GM21825 (cell line): ENCODE measurements around the gene NAALADL2.
A peak's percentile ranks its signal among the peaks of the same experiment; 100 is the strongest.

Source experiments
- ATAC-seq: cut with Tn5 transposase; IDR thresholded peaks from one replicate; pipeline ENCODE4 v1.9.1; 2021; ENCODE audit warnings: mild to moderate bottlenecking, moderate library complexity; ENCODE audit not compliant: unreplicated experiment

Gene NAALADL2

DNA sequence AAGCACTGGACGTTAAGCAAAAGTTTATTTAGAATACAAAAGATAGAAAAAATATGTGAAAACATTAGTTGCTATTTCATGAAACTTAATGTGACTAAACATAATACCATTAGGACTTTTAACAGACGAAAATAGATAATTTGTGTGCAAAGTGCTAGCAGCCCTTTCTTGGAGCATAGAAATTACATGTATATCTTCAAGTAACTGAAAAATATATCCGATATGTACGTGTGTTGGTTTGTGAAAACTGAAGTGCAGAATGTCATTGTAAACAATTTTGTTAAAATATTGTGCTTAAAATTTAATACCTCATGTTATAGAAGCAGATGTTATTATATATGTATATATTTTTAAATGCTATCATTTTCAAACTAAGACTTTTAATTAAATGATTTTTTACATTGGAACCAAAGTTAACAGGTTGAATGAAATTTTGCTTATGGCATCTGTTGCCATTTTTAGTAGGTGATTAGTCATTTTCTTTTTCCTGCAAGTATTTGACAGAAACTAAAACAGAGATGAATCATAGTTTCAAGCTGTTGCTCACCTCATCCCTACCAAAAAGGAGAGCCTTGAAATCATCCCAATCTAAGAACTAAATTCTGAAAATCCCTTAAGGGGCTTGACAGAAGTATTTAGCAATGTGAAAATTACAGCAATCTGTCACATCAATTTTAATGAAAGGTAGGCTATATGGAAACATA lies 334.8 kb downstream of the NAALADL2 start:
- peak; percentile 80 for ATAC-seq

DNA sequence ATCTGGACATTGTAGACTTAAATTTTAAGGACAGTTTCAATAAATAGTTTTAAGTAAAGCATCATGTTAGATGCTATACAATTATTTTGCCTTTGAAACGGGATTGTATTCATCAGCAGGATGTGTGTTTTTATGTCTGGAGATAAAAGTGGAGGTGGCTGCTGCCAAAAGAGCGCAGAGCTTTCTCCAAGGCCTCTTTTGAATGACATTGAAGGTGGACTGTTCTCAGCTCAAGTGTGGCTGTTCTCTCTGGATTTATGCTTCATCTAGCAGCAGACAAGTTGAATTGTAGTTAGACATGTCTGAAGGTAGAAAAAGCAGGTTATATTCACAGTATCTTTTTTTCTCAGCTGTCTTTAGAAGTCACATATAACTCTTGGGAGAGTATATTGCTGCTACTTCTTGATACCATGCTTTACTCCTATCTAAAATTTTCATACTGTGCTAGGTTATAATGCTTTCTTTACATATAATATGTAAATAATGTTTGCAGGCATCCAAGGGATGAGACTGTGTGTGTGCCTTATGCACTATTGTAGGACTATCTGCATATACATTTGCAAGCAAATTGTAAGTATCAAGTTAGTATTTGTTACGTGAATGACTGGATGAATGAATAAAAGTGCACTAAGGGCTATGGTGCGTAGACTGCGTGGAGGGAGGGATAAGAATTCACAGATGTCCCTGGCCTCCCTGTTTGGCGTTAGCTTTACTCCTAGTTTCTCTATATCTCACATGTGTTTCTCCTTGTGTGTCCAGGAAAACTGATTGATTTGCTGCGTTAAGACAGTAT lies 340.1 kb downstream of the NAALADL2 start:
- no peak for ATAC-seq

DNA sequence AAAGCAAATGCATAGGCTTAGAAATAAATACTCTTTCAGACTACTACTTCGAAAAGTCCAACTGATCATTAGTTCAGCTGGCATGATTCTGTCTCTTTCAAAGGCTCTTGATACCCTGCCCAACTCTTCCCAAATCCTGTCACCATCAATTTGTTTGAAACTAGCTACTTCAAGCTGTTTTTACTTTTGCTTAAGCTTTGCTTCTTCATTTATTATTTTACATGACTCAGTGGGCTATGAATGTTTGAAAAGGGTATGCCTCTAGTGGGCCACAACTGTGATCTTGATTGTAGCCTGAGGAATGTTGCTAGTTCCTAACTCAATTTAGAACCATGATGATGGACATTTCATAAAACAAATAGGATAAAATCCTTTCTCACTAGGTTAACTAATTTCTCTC lies 340.8 kb downstream of the NAALADL2 start:
- no peak for ATAC-seq

DNA sequence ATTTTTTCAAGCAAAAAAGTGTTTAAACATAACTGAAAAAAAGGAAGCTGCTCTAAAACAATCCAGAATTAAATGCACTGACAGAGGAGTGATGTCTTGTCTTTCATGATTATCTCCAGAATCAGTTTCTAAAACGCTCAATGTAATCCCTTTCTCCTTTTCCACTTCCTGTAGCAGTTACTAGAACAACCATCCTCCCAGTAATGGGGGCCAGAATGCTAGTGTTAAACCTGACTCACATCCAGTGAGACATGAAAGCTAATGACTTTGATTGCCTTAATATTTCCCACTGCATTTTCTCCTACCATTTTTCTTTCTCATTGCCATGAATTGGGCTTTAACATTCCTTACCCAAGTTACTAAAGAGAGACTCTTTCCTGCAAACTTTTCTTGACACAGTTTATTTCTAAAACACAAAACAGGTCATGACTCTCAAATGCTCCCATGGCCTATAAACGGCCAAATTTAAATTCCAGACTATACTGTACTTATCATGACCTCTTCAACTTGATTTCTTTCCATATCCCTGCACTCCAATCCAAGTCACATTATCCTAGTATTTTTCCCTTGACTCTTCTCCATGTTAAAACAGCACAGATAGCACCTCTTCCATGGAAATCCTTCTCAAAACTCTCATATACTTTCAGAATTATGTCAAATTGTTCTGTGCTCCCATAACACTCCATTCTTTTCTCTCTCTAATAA lies 341.4 kb downstream of the NAALADL2 start:
- ATAC-seq = no peak

DNA sequence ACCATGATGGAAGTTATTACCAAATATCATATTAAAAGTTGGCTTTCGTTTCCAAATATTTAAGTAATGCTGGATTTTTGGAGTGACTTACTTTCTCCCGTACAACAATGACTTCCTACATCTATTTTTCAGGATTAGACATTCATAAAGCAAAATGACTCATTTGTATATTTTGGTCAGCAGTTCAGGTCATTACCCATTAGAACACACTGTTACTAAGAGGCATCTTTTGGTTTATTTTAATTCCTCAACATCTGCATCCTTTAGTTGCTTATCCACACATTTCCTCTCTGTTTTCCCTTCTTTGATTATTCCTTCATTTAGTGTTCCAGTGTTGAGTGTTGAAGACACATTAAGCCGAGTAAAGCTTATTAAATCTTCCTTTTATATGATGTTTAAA lies 348.2 kb downstream of the NAALADL2 start:
- no peak for ATAC-seq

DNA sequence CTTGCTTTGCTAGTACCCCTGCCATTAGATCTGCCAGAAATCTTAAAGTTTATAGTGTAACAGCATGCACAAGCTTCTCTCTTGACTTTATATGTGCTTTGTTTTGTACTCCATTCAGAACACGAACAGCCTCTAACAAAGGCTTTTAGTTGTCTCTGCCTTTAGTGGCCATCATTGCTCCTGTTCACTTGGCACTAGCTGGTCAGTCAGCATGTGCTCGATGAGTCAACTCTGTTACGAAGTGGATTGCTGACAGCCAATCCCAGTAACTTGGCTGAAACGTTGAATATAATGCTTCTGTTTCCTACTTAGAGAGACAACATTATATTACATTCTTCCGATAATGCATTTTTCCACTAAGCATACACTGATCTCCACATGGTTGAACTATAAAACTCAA lies 349.2 kb downstream of the NAALADL2 start:
- ATAC-seq = no peak

DNA sequence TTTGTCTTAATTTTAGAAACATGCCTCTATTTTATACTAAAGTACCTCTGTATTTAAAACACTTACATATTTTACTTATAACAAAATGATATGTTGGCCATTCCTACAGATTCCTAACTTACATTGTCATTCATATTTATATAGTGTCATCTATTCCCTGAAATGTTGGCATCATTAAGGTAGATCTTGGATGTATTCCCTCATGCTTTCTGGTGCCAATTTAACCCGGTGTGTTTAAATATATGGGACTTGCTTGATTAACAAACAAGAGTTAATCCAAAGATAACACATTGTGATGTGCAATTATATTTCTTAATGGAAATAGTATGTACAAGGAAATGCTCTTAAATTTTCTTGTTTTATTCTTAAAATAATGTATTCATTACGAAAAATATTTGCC lies 352.3 kb downstream of the NAALADL2 start:
- ATAC-seq = no peak

DNA sequence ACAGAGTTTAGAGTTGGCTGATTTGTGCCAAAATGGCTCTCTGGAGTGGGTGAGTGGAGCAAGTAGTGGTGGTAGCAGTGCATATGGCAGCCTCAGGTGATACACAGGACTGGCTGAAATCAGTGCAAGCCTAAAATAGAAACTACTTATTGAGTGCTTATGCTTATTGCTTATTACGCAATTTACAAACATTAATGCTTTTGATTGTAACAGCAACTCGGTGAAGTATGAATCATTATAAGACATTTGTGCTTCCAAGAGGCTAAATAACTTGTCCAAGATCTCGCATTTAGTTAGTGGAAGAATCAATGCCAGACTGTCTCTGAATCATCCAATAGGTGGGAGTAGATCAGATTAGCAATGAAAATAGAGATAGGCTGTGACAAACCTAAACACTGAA lies 353.8 kb downstream of the NAALADL2 start:
- no peak for ATAC-seq

DNA sequence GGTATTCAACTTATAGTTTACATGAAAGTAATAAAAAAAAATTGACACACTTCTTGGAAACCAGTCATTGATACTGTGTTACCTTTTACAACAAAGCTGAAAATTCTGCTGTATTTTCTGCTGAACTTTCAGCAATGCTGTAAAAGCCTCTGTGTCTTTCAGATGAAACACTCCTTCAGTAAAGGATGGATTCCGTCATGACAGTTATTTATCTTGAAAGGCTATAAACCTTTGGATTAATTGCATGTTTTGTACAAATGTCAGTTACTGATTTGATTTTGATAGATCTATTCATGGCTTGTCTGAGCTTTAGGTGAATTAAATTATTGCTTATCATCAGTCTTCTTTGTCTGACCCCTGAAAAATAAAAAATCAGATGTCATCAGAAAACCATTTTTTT lies 355.1 kb downstream of the NAALADL2 start:
- no peak for ATAC-seq

DNA sequence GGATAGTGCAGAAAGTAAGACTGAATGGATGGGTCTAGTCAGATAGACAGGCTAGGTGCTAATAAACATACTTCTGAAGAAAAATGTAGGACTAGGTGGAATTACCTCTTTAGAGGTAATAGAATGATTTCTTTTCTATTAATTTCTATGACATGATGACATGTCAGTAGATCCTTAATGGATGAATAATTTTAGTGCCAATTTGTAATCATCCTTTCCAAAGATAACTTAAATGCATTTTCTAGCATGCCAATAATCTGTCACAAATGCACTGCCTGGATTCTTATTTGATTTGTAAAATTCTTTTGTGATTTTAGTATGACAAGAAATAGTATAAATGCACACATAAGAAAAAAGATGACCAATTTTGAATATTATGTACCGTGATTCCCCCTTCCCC lies 356.7 kb downstream of the NAALADL2 start:
- ATAC-seq = no peak

DNA sequence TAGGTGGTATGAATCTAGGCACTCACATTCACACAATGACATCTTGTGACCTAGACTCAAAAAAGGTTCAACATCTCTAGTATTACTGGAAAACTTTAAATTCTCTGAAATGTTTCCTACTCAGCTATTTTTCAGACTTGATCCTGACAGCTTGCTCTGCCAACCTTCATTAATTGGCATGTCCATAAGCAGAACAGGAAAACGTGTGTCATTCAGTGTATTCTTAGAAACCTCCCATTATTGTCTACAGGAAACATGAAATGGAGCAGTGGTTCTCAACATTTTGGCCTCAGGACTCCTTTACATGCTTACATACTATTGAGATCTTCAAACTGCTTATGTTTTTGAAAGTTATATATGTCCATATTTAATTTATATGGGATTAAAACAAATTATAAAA lies 363.2 kb downstream of the NAALADL2 start:
- ATAC-seq = no peak

DNA sequence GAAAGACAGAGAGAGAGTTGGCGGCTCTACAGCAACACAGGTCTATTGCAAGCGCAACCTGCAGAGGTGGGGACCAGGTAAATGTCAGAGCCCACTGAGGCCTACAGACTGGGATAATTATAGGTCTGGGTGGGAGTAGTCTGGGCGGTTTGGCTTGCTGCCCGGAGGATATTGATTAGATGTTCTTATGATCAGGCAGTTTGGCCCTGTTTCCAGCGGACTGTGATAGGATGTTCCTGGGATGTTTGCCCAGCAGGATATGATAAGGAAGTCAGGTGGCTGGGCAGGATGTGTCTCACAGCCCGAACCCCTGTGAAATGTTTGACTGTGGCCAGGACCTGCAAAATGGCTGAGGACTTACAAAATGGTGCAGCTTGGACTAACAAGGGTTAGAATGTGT lies 364.9 kb downstream of the NAALADL2 start:
- ATAC-seq = no peak

DNA sequence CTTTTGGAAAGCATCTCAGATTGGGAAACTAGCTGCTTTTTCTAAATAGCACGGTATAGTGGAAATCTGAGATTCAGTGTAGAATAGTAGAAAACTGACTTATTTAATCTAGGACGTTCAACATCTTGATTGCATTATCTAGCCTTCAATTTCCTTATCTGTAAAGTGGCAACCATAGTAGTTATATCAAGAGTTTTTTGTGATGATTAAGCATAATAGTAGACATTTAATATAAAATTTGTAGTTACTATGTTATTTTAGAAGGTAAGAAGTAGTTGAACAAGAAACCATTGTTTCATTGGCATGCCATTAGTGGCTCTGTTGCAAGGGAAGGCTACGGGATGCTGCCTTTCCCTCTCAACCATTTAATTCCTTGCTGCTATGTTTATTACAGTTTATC lies 367.3 kb downstream of the NAALADL2 start:
- no peak for ATAC-seq

DNA sequence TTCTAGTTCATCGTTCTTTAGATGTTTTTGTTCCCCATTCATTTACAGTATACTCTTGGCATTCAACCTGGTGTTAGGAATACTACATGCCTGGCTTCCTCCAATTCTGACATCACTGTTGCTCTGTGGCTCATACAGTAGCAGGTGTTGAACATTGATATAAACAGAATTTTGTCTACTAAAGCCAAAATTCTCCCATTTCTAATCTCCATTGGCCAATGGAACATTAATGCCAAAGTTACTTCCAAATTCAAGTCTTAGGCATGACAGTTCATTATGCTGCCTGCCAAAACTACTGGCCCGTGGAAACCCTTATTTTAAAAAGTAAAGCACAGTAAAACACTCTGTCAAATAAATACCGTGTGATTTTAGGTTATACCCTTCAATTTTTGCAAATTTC lies 368.0 kb downstream of the NAALADL2 start:
- ATAC-seq = no peak

DNA sequence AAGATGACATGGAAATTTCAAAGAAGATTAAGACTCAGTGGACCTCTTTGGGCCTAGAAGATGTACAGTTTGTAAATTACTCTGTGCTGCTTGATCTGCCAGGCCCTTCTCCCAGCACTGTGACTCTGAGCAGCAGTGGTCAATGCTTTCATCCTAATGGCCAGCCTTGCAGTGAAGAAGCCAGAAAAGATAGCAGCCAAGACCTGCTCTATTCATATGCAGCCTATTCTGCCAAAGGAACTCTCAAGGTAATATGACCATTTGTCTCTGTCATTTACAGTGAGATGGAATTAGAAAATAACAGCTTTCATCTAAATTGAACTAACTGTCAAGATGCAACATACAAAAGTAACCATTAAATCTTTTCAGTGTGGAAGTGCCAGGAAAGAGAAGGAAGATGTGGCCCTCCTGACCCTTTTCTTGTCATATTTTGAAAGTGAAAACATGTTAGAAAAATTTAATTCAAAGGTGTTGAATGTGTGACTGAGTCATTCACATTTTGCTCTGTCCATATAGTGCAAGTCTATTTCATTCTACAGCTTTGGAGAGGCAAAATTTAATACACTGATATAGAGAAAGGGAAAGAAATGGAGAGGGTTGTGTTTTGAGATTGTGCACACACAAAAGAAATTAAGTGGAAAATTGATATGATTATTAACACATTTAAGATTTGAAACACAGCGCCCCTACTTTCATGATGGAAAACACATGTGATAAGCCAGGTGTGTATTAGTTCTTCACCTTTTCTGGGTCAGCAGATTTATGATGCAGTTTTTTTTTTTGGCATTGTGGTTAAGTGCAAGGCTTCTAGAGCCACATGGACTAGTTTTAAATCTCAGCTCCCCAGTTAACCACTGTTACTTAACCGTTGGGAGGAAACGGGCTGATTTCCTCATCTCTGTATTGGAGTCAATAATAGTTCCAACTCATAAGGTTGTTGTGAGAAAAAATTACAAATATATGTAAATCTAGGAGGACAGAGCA lies 375.1 kb downstream of the NAALADL2 start:
- no peak for ATAC-seq

DNA sequence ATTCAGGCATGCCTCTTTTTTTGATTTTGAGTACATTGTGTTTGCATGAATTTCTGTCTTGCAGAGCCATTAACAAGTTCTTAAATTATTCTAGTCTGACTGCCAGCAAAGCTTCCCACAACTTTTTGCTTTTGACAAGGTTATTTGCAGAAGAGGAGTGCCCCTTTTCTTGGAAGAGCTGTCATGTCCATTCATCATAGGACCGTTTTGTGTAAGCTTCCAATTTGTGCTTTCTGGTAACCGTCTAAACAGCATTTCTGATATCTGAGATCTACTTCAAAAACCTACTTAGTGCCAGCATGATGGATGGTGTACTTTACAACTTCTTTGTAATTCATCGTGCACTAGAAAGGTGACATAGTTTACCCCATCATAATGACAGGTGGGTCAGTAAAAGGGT lies 379.7 kb downstream of the NAALADL2 start:
- no peak for ATAC-seq

DNA sequence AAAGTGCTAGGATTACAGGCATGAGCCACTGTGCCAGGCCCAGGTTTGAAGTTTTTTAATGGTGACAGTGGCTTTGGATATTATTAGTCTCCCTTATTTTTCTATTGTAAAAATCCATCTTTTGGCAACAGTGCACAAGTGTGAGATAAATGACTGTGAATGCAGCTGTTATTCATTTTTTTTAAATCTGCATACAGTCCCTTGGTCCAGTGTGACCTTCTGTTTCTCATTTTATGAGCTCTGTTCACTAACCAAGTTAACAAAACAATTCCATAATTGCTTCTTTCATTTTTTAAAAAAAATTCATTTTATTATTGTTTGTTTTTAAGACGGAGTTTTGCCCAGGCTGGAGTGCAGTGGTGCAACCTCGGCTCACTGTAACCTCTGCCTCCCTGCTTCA lies 381.8 kb downstream of the NAALADL2 start:
- ATAC-seq = no peak

DNA sequence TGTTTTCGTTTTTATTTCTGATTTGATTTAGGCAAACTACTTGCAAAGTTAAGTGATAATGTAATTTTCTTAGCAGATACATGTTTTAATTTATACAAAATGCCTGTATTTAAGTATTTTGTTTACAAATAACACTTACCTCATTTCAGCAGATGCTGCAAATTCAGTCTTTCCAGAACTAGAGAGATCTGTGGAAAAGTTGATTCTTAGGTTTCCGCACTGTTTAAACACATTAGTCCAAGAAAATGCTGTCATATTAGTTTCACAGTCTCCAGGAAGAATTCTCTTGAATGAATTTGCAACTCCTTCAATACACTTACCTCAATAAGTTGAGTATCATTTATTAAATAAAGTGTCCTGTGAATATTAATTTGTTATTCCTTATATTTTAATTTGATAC lies 383.1 kb downstream of the NAALADL2 start:
- no peak for ATAC-seq

DNA sequence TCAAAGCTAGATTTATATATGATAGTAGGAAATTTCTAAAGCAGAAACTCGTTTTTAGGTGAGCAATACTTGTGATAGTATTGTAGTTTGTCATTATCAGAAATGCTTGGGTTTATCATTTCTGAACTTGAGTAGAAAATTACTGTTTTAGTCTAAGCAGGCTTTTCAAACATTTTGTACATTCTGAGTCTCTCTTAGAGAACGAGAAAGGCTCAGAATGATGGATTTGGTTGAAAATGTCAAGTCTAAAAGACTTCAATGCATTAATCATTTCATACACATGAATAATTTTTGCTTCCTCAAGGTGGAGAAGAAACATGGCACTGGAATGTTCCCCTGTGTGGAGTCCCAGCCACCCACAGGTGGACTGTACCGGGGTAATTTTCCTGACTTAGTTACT lies 387.1 kb downstream of the NAALADL2 start:
- no peak for ATAC-seq

DNA sequence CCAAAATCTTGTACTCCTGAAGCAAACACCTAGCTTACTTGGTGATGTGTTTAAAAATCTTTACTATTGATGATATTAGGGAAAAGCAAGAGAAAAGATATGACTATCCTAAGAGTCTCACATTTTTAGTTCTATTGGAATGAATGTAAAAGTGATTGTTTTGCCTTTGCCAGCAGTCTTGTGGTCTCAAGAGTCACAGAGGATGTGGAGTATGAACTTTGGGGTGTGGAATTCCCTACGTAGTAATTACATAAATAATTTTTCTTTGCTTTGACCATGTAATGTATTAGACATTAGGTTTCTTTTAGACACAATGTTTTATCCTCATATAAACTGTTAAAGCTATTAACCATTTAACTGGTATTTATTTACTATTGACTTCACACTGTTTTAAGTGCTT lies 387.6 kb downstream of the NAALADL2 start:
- ATAC-seq = no peak

DNA sequence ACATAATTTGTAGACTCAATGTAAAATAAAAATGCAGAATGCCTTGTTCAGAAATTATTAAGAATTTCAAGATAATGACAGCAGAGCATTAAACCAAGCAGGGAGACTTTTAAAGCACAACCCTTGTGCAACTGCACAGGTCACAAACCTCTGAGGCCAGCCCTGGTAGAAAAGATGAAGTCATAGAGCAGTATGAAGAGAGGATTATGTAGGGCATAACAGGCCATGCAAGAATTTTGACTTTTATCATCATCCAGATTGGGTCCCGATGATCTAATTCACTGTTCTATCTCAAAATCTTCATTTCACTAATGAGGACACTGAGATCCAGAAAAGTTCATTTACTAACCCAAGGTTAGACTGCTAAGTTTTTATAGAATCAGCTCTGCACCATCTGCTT lies 388.5 kb downstream of the NAALADL2 start:
- no peak for ATAC-seq
